TTC549 (cell line): ENCODE results near the gene HMHB1.
"Not testable (repeated sequence)": the region's sequence is repeated elsewhere in the genome, so short reads cannot be mapped to it uniquely, and the experiment has no call there.

ENCODE experiments used
- FAIRE-seq: peaks from 2 replicates; lab custom pipeline; 2012; peaks lifted over from hg19 to GRCh38; lab: Jason Lieb, UNC

The HMHB1 gene

DNA sequence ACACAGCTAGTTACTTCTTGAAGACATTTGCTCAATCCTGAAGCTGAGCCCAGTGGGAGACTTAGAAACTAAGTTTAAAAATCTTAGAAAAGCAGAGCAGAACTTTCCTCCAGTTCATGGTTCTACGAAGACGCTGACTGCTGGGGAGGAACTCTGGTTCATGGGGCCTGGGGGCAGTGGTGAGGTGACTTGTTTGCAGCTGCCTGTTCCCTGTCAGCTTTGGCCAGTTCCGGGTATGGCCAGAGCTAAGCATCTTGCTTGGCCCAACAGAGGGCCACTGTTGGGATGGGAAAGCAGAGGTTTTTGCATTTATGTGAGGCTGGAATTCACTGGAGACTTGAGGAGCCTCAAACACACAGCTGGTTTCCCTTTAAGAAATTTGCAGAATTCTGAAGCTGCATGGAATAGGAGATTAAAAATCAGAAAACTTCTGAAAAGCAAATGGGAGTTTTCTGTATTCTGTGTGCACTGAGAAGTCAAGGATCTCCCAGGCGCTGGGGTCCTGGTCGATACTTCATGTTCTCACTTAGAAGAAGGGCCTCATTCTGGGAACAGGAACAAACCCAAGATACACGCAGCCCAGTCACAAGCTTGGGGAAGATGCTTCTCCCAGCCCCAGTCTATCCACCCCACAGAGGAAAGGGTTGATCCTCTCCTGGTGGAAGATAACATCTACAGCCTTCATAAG, 10.6 kb upstream of the HMHB1 start:
- FAIRE-seq: no peak

DNA sequence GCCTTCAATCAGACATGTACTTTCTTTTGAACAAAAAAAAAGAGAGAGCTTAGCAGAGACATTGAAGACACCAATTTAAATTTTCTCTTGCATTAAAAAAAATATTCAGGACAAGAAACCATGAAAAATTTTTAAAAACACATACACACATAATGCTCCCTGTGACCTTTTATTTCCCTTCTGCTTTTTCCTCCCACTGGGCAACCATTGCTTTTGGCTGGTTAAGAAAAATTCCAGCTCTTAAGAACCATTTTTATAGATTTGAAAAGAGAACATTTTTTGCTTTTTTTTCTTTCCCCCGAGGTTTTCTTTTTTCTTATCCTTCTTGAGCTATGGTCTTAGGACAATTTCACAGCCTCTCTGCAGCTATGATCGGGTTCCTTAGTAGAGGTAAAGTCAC, 6.1 kb upstream of the HMHB1 start:
- no peak for FAIRE-seq

DNA sequence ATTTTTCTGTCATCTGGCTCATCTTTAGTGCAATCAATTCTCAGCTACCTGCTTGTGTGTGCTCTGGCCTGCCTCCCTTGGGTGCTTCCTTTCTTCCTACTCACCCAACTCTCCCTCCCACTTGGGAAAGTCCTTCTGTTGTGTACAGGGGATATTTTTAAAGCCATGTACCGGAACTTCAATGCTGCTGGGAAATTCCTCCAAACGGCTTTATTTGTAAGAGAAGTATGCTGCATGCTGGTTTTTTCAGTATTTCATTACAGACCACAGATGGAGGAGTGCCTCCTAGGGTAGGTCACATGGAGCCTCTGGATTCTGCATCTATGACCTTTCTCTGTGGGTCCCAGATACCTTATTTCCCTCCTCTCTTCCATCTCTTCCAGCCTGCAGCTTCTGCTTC, 5.4 kb upstream of the HMHB1 start:
- FAIRE-seq: no peak

DNA sequence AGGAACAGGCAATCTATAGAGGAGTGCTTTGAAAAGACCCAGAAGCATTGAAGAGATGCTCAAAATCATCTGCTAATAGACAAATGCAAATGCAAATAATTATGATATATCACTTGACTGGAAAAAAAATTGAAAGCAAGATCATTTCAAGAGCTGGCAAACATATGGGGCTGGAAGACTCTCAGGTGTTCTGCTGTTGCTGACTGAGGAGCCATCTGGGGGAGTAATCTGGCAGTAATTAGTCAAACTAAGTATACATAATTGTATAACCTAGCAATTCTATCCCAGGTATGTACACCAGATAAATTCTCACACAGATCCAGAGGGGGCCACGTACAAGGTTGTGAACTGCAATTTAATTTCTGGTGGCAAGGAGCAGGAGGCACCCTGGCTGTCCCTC, 4.6 kb upstream of the HMHB1 start:
- FAIRE-seq: no peak

DNA sequence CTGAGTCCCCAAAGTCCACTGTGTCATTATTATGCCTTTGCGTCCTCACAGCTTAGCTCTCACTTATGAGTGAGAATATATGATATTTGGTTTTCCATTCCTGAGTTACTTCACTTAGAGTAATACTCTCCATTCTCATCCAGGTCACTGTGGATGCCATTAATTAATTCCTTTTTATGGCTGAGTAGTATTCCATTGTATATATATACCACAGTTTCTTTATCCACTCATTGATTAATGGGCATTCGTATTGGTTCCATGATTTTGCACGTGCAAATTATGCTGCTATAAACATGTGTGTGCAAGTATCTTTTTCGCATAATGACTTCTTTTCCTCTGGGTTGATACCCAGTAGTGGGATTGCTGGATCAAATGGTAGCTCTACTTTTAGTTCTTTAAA, 4.4 kb downstream of the HMHB1 start:
- FAIRE-seq: not testable (repeated sequence)

DNA sequence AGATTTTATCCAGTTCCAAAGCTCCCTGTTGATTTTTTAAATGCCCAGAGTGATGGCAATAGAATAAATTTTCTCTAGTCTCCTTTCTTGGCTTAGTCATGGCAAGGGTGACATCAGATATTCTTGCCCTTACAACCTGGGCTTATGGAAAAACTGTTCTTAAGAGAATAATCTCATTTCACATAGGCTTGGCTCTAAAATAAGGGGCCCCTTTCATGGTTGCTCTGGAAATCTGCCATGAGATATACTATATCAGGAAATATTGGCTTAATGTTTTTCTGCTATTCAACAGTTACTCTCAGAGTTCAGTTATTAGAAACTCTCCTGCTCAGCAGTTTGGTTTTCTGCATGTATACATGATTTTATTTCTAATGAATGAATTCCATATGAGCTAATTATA, 7.8 kb downstream of the HMHB1 start:
- no peak for FAIRE-seq

DNA sequence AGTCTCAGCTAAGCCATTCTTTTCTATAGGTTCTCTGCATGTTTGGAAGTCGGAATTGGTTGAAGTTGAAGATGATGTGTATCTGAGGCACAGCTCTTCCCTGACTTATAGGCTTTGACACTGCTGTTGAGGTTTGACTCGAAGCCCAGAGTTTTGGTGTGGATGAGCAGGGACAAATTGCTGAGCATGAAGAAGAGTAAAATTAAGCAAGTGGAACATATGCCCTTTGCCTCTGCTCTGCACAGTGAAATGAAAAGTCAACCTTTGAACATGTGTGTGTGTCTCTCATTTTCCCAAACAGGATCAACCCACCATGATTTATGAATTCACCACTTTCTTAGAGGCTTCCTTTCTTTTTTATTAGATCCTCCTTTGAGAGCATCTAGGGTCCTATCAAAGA, 8.5 kb downstream of the HMHB1 start:
- no peak for FAIRE-seq

DNA sequence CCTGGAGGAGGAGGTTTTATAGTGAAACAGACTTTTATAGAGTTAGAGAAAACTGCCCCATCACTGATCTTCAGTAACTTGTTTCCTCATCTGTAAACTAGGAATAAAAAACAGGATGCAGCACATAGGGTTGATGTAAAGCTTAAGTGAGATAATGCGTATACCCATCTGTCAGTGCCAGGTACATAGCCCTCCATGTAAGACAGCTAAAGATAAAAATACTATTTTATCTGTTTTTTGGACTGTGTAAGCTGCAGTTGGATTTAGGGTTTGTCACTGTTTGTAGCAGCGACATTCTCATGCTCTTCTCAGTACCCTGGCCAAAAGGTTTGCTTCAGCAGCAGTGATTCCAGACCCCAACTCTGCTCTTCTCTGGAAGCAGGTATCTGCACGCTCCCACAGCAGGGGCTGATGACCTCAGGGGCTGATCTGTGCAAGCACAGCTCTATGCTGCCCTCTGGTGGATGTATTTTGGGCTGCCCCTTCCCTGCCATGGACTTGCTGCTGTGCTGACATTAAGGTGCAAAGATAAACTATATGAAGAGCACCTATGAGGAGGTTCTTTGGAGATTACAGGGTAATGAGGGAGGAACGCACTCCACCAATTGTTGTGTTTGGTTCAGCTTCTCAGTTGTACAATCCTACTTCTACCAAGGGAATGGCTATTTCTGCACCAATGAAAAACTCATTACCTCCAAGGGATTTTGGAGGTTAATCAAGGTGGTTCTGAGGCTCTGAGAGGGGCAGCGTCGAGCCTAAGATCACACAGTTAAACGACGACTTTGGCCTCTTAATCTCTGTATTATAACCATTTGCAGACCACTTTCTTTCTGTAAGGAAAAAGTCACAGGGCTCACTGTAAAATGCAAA, 13.1 kb downstream of the HMHB1 start:
- FAIRE-seq: no peak

DNA sequence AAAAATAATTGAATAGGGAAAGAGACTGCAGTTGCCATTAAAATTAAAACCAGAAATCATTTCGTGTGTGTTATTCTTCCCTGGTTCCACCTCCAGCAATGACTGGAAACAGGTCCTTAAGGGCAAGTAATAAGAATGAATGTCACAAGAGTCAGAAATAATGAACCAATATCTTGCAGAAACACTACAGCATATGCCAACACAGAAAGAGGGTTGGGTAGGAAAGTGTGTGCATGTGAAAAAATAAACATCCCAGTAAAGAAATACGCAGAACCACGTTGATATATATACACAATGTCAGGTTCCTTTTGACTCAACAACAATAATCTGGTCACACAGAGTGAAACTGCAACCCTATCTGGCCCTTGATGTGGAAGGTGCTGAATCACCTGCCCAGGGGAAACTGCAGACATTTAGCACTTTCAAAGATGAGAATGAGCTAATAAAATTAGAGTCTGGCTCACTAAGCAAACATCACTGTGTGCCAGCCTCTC, 15.0 kb downstream of the HMHB1 start:
- no peak for FAIRE-seq

DNA sequence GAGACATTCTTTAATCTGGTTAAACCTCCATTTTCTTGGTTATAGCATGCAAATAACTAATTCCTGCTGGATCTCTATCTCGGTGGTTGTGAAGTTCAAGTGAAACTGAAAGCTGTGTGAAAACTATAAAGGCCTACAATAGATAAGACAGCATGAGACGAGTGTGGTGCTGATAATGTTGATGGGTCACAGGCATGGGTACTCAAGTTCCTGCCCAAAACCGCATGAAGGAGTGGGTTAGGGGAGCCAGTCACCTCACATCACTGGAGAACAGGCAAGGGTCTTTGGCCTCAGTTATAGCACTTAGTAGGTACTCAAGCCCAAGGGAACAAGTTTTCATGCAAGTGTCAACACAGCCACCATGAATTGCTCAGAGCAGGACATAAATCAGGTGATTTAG, 16.7 kb downstream of the HMHB1 start:
- no peak for FAIRE-seq

DNA sequence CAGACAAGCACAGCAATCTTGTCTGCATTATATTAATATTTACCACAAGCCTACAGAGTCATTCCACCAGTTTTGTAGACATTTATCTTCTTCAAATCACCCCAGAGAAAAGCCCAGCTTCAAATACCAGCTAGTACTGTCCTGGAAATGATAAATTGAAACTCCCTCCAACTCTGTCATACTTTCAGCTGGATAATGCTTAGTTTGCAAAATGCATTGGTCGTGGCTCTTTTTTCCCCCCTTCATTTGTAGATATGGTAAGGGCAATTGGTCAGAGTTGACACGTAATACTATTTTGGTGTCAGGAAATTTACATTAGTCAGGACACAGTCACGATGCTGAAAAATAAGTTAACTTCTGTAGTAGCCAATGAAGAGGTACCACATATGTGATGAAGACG, 21.2 kb downstream of the HMHB1 start:
- no peak for FAIRE-seq

DNA sequence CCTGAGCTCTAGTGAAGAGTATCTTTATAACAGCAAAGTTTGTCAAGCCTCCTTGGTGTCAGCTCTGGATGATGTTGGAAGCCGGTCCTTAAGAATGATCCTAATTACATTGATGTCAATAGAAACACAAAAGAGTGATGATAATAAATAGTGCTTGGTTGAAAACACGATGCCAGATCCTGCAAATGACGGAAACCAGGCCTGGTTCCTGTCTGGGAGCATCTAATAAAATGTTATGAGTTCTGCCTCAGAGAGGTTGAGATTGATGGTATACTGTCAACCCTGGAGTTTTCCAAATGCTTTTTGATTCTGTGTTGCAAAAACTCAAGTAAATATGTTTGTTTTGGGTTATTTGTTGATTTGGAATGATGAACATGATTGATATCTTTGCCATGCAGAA, 23.3 kb downstream of the HMHB1 start:
- FAIRE-seq: no peak

DNA sequence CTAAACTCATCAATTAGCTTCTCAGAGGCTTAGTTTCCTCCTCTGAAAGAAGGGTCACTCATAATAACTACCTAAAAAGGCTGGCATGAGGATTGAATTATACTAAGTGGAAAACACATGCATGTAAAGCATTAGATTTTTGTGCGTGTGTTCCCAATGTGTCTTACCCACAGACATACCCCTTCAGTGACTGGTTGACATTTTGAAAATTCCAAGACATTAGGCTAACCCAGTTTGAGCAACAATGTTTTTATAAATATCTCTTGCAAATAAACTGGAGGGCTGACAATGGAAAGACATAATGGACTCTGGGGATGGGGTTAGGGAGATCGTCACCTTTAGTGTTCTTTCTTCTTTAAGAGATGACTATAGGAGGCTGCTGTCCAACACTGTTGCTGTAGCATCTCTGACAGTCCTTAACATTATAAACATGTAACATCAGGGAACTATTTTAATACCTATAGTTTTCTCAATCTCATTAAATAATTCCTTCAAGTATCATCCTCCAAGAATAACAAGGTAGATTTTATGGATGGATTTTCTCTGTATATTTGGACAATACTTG, 24.3 kb downstream of the HMHB1 start:
- no peak for FAIRE-seq

DNA sequence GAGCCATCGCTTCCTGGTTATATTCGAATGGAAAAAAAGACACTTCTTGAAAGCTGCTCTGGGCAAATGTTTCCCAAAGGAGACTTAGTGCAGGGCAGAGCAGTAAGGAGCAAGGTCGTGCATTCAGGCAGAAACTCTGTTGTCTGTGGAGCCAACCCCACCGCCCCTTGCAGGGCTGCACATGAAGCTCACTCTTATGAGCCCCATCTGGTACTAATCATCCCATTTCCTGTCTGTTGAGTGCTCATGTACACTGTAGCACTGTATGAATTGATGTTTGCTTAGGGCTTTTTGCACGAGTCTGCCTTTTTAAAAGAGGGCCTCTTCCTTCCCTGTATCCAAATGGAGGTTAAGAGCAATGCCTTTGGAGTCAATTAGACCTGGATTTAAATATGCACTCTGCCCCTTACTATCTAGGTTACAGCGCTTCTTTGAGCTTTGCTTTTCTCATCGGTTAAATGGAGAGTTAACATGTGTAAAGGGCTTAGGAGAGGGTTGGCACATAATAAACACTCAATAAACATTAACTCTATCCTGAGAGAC, 25.4 kb downstream of the HMHB1 start:
- no peak for FAIRE-seq

DNA sequence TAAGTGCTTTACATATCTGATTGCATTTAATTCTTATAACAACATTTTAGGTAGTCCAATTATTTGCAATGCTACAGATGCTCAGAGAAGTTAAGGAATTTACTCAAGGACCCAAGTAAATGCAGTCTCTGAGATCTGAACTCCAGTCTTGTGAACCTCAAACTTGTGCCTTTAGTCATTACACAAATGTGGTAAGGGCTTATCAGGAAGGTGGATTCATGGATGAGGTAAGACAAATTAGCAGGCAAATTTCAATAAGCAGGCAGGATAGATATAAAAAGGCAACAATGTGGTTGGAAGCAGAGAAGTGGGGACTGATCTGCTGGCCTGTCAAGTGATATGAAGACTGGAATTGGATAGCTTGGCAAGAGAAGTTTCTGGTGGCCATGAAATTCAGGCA, 29.5 kb downstream of the HMHB1 start:
- FAIRE-seq: no peak

DNA sequence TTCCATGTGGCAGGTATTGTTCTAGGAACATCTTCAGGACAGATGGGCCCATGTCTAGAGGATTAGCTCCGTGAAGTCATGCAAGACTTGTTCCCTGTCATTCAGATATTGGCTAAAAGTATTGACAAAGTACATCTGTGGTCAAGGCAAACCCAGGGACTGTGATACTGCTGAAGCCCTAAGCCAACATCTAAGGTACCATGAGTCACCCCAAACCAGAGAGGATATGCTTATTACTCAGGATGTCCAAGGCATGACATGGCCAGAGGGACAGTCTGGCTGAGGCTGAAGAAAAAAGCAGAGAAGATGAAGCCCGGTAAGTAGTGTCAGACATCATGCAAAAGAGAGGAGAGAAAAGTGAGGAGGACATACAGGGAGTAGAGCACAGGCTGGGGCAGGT, 31.0 kb downstream of the HMHB1 start:
- FAIRE-seq: no peak

DNA sequence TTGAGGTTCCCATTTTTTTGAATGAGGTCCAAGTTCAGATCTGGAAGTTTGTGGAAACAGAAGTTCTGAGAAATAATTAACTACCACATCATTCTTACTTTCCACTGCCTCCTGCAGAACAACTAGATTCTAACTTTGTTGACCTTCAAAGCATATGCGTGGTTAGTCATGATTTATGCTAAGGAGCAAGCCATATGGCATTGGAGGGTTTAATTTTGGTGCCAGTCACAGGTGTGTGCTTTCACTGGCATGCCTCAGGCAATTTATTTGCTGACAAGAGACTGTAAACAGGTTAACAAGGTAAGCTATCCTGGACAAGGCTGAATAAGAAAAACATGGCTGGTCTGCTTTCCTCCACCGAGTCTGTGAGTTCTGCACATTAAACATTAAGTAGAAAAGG, 31.5 kb downstream of the HMHB1 start:
- no peak for FAIRE-seq

DNA sequence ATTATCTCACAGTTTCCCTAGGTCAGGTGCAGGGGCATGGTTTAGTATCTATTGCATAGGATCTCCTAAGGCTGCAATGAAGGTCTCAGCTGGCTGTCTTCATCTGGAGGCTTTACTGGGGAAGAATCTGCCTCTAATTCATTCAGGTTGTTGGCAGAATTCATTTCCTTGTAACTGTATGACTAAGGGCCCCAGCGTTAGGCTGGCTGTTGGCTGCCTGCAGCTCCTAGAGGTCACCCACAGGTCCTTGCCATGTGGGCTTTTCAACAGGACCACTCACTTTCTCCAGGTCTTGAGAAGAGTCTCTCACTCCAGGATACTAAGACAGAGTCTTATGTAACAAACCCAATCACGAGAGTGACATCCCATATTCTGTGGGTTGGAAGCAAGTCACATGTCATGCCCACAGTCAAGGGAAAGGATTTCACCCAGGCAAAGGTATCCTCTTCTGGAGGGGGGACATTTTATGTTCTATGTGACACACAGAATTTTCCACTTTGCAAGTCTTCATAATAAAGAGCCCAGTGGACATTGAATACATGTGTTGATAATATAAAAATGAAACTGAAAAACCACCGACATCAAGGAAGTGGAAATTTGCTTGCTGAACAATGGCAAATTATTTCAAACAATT, 38.2 kb downstream of the HMHB1 start:
- no peak for FAIRE-seq

DNA sequence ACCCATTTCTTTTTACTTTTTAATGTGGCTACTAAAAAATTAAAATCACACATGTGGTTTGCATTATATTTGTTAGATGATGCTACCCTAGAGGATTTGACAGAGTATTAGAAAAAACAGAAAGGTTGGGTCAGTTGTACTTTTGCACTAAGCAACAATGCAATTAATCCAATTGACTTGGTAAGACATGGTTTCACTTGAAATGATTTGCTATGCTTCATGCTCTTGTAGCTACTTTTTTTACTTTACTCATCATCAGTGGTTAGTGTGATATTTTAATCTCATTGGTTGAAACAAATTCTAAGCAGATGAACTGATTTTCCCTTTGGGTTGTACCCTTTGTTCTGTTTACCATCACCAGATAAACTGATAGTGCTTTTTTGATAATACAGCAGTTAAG, 39.4 kb downstream of the HMHB1 start:
- FAIRE-seq: no peak

DNA sequence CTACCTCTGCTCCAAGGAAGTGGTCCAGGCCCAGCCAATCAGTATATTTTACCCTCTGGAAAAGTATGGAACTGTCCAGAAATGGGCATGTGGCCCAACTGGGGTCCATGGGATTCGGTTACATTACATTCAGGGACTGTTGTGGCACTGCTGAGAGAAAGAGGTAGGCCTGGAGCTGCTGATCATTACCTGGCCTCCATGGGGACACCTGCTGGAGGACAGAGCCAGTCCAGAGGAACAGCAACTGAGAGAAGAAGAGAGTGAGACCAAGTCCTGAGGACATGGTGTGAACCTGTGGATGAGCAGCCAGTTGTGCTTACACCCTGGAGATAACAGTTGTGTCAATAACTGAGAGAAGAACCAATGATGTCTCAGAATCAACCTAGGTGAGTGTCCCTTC, 48.2 kb downstream of the HMHB1 start:
- no peak for FAIRE-seq

DNA sequence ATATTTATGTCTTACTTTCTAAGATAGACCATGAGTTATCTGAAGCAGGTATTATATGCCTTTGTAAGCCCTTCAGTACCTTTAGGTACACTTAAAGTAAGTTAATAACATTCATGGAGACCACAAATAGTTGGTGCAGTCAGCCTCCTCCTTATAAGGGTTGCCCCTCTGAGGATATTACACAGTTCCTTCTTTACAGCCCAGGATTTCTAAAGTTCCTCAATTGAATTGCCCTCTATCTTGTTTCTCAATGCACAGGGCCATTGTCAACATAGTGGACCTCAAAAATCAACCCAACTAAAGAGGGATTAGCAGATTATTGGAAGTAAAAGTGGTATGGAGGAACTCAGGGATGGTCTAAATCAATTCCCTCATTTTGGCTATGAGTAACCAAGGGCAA, 50.3 kb downstream of the HMHB1 start:
- FAIRE-seq: no peak

DNA sequence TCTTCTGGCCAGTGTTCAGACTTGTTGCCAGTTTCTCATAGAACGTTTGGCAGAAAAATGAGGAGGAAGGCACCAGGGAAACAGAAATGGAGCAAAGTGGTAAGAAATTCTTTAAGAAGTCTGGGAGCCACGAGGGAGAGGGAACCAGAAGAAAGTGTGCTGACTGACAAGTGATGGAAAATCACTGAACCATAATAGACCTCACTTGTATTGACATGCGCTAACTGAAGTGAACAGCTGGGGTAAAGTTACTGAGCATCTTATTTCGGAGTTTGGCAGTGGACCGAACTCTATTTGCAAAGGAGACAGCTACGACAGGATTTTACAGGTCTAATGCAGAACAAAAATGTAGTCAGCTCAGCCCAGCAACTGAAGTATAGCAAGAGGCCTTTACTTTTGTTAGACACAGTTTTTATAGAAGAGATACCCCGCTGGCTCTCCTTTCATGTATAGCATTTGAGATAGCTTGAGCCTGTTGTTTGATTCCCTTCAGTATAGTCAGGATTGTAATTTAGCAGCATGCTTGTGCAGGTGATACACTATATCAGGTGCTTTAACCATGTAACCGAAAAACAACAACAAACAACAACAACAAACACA, 53.6 kb downstream of the HMHB1 start:
- no peak for FAIRE-seq
